UCSD-AML1 (cell line): ENCODE data around the gene ERBB3.

ENCODE experiments used
- DNase-seq: peaks from one replicate; lab custom pipeline; 2025; ENCODE audit not compliant: unreplicated experiment; lab: John Stamatoyannopoulos, UW

Gene ERBB3

GRCh38 chr12:56129942-56130495, 50.1 kb downstream of the ERBB3 start:
- no peak for DNase-seq

GRCh38 chr12:56130876-56131275, 50.9 kb downstream of the ERBB3 start:
- no peak for DNase-seq

- DNase-seq: no peak
Observed at GRCh38 chr12:56134897-56135296, 54.9 kb downstream of the ERBB3 start.

GRCh38 chr12:56137853-56138571, 58.0 kb downstream of the ERBB3 start:
- no peak for DNase-seq

- DNase-seq: no peak
Observed at GRCh38 chr12:56141946-56142784, 62.2 kb downstream of the ERBB3 start.

GRCh38 chr12:56143217-56143616, 63.3 kb downstream of the ERBB3 start:
- DNase-seq: no peak

GRCh38 chr12:56143870-56144269, 63.9 kb downstream of the ERBB3 start:
- no peak for DNase-seq

GRCh38 chr12:56145217-56145616, 65.3 kb downstream of the ERBB3 start:
- no peak for DNase-seq

- DNase-seq: no peak
Observed at GRCh38 chr12:56146492-56147460, 66.8 kb downstream of the ERBB3 start.

GRCh38 chr12:56150563-56150962, 70.6 kb downstream of the ERBB3 start:
- no peak for DNase-seq

- peak; percentile 62 for DNase-seq
Observed at GRCh38 chr12:56151672-56152131, 71.7 kb downstream of the ERBB3 start.

- peak; percentile 93 for DNase-seq
Observed at GRCh38 chr12:56152132-56152755, 72.3 kb downstream of the ERBB3 start, which contains the start of gene MYL6B. Gene MYL6B, plus strand, starts transcription at chr12:56152587. Its CDS starts 1,332 bp downstream, at chr12:56153919.
